Measurements from ENCODE around the gene MPP4.
"Not testable (repeated sequence)": the region's sequence is repeated elsewhere in the genome, so short reads cannot be mapped to it uniquely, and the experiment has no call there.

MPP4 gene

DNA sequence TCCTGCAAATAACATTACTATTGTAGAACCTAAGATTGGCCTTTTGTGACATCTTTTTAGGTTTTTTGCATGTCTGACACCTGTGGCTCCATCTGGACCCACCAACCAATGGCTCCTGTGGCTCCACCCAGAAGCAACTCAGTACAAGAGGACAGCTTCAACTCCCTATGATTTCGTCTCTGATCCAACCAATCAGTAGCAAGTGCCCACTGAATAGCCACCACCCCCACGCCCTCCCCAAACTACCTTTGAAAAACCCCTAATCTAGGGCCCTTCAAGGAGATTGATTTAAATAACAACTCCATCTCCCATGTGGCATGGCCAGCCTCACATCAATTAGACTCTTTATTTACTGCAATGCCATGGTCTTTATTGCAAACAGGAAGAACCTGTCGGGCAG is 23.6 kb downstream of the MPP4 start:
- TF ChIP-seq ZC3H10 (CRISPR knock-in tag; IDR thresholded peaks at IDR 0.05): no peak
- no peak for TF ChIP-seq ESRRG (CRISPR knock-in tag; IDR thresholded peaks at IDR 0.05)
- TF ChIP-seq SNAI2 (CRISPR knock-in tag; IDR thresholded peaks at IDR 0.05): no peak
- no peak for TF ChIP-seq BACH2 (CRISPR knock-in tag; IDR thresholded peaks at IDR 0.05; ENCODE audit: borderline replicate concordance)
- no peak for TF ChIP-seq PPARA (CRISPR knock-in tag; IDR thresholded peaks at IDR 0.05; ENCODE audit: borderline replicate concordance)
- TF ChIP-seq, protein P1, sequence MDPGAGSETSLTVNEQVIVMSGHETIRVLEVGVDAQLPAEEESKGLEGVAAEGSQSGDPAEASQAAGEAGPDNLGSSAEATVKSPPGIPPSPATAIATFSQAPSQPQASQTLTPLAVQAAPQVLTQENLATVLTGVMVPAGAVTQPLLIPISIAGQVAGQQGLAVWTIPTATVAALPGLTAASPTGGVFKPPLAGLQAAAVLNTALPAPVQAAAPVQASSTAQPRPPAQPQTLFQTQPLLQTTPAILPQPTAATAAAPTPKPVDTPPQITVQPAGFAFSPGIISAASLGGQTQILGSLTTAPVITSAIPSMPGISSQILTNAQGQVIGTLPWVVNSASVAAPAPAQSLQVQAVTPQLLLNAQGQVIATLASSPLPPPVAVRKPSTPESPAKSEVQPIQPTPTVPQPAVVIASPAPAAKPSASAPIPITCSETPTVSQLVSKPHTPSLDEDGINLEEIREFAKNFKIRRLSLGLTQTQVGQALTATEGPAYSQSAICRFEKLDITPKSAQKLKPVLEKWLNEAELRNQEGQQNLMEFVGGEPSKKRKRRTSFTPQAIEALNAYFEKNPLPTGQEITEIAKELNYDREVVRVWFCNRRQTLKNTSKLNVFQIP (CRISPR knock-in tag; IDR thresholded peaks at IDR 0.05; ENCODE audit: borderline replicate concordance, low read depth): no peak
- TF ChIP-seq, protein P2, sequence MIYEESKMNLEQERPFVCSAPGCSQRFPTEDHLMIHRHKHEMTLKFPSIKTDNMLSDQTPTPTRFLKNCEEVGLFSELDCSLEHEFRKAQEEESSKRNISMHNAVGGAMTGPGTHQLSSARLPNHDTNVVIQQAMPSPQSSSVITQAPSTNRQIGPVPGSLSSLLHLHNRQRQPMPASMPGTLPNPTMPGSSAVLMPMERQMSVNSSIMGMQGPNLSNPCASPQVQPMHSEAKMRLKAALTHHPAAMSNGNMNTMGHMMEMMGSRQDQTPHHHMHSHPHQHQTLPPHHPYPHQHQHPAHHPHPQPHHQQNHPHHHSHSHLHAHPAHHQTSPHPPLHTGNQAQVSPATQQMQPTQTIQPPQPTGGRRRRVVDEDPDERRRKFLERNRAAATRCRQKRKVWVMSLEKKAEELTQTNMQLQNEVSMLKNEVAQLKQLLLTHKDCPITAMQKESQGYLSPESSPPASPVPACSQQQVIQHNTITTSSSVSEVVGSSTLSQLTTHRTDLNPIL (CRISPR knock-in tag; IDR thresholded peaks at IDR 0.05; ENCODE audit: low read depth): no peak
- TF ChIP-seq, protein P3, sequence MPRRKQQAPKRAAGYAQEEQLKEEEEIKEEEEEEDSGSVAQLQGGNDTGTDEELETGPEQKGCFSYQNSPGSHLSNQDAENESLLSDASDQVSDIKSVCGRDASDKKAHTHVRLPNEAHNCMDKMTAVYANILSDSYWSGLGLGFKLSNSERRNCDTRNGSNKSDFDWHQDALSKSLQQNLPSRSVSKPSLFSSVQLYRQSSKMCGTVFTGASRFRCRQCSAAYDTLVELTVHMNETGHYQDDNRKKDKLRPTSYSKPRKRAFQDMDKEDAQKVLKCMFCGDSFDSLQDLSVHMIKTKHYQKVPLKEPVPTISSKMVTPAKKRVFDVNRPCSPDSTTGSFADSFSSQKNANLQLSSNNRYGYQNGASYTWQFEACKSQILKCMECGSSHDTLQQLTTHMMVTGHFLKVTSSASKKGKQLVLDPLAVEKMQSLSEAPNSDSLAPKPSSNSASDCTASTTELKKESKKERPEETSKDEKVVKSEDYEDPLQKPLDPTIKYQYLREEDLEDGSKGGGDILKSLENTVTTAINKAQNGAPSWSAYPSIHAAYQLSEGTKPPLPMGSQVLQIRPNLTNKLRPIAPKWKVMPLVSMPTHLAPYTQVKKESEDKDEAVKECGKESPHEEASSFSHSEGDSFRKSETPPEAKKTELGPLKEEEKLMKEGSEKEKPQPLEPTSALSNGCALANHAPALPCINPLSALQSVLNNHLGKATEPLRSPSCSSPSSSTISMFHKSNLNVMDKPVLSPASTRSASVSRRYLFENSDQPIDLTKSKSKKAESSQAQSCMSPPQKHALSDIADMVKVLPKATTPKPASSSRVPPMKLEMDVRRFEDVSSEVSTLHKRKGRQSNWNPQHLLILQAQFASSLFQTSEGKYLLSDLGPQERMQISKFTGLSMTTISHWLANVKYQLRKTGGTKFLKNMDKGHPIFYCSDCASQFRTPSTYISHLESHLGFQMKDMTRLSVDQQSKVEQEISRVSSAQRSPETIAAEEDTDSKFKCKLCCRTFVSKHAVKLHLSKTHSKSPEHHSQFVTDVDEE (CRISPR knock-in tag; IDR thresholded peaks at IDR 0.05): no peak
- TF ChIP-seq TCF4 (CRISPR knock-in tag; IDR thresholded peaks at IDR 0.05; ENCODE audit: borderline replicate concordance): no peak
- no peak for TF ChIP-seq TOX (CRISPR knock-in tag; IDR thresholded peaks at IDR 0.05; ENCODE audit: borderline replicate concordance)
- TF ChIP-seq ZNF565 (CRISPR knock-in tag; conservative IDR thresholded peaks at IDR 0.05; ENCODE audit: low read depth): no peak
- no peak for TF ChIP-seq RARB (CRISPR knock-in tag; IDR thresholded peaks at IDR 0.05)
- ATAC-seq: no peak

DNA sequence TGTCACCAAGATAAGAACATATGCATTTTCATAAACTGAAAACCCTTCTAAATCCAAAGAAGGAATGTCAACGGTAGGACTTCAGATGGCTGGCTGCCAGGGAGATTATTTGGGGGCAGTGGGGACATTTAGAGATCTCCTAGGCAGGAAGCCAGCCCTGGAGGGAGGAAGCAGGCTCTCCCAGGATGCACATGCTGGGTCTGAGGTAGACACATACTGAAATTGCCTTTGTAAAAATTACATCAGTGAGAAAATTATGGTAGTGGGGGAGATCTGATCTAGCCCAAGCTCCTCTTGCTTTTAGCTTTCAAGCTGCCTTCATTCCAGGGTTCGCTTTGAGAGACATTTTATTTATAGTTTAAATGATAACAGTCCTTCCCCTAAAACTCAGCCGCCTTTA is 24.1 kb downstream of the MPP4 start:
- no peak for TF ChIP-seq BACH2 (CRISPR knock-in tag; IDR thresholded peaks at IDR 0.05; ENCODE audit: borderline replicate concordance)
- TF ChIP-seq, protein P4, sequence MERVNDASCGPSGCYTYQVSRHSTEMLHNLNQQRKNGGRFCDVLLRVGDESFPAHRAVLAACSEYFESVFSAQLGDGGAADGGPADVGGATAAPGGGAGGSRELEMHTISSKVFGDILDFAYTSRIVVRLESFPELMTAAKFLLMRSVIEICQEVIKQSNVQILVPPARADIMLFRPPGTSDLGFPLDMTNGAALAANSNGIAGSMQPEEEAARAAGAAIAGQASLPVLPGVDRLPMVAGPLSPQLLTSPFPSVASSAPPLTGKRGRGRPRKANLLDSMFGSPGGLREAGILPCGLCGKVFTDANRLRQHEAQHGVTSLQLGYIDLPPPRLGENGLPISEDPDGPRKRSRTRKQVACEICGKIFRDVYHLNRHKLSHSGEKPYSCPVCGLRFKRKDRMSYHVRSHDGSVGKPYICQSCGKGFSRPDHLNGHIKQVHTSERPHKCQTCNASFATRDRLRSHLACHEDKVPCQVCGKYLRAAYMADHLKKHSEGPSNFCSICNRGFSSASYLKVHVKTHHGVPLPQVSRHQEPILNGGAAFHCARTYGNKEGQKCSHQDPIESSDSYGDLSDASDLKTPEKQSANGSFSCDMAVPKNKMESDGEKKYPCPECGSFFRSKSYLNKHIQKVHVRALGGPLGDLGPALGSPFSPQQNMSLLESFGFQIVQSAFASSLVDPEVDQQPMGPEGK (CRISPR knock-in tag; IDR thresholded peaks at IDR 0.05; ENCODE audit: borderline replicate concordance): no peak
- no peak for TF ChIP-seq OSR1 (CRISPR knock-in tag; IDR thresholded peaks at IDR 0.05)
- TF ChIP-seq, protein P2 (CRISPR knock-in tag; IDR thresholded peaks at IDR 0.05; ENCODE audit: low read depth): no peak
- TF ChIP-seq SNAI2 (CRISPR knock-in tag; IDR thresholded peaks at IDR 0.05): no peak
- TF ChIP-seq ARNTL (CRISPR knock-in tag; IDR thresholded peaks at IDR 0.05; ENCODE audit: borderline replicate concordance, low read depth): no peak
- no peak for ATAC-seq

DNA sequence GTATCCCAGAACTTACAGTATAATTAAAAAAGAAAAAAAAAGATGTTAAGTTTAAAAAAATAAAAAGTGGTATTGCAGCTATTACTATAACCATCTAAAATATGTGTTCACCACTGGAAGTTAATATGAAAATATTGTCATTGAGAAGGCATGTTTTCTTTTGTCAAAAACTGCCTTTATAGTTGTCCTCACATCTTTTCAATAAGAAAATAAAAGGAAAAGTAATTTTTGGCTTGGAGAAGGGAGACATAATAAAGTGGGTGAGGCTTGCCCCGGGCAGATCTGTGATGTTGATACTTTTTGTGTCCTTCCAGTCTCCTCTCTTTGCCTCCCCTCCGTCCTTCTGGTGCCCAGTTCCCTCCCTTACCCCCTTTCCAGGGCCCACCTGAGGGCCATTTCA is 24.9 kb downstream of the MPP4 start:
- ATAC-seq: no peak
- TF ChIP-seq ISL1 (CRISPR knock-in tag; IDR thresholded peaks at IDR 0.05) (no peak), CSDC2 (CRISPR knock-in tag; IDR thresholded peaks at IDR 0.05) (no peak), ZC3H10 (CRISPR knock-in tag; IDR thresholded peaks at IDR 0.05) (no peak), RARB (CRISPR knock-in tag; IDR thresholded peaks at IDR 0.05) (no peak), ZFP3 (CRISPR knock-in tag; IDR thresholded peaks at IDR 0.05) (no peak), PPARA (CRISPR knock-in tag; IDR thresholded peaks at IDR 0.05; ENCODE audit: borderline replicate concordance) (no peak), SNAI2 (CRISPR knock-in tag; IDR thresholded peaks at IDR 0.05) (no peak)

DNA sequence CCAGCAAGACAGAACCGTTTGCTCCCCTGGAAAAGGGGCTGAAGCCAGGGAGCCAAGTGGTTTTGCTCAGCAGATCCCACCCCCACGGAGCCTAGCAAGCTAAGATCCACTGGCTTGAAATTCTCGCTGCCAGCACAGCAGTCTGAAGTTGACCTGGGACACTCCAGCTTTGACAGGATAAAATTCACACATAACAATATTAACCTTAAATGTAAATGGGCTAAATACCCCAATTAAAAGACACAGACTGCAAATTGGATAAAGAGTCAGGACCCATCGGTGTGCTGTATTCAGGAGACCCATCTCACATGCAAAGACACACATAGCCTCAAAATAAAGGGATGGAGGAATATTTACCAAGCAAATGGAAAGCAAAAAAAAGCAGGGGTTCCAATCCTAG is 27.2 kb downstream of the MPP4 start:
- ATAC-seq: not testable (repeated sequence)

Measured in SK-N-SH treated with all-trans-retinoic acid at 6 μM for 48 hours (cell line).